Parathyroid adenoma (tissue), 2 donors: ENCODE results near the gene ROCK2.
"Not testable (repeated sequence)": the region's sequence is repeated elsewhere in the genome, so short reads cannot be mapped to it uniquely, and the experiment has no call there.

Source experiments
- H2AFZ ChIP-seq: fragments of 300-600 bp; sonication (generic); one replicate; pipeline ENCODE4 v1.7.0; 2017; ENCODE audit warnings: antibody characterized with exemption, mild to moderate bottlenecking
- H3K27ac ChIP-seq: fragments of 300-600 bp; sonication (generic); one replicate; pipeline ENCODE4 v1.7.0; 2017
- H3K27me3 ChIP-seq: fragments of 300-600 bp; sonication (generic); one replicate; pipeline ENCODE4 v1.7.0; 2017; ENCODE audit warnings: low read length; ENCODE audit not compliant: control insufficient read depth, insufficient read depth
- H3K36me3 ChIP-seq: fragments of 300-600 bp; sonication (generic); one replicate; pipeline ENCODE4 v1.7.0; 2017; ENCODE audit warnings: low read length; ENCODE audit not compliant: control insufficient read depth, insufficient read depth
- H3K4me1 ChIP-seq: fragments of 300-600 bp; sonication (generic); one replicate; pipeline ENCODE4 v1.7.0; 2017; ENCODE audit warnings: control low read depth
- H3K4me2 ChIP-seq: fragments of 300-600 bp; sonication (generic); one replicate; pipeline ENCODE4 v1.7.0; 2017; ENCODE audit warnings: low read length
- H3K4me3 ChIP-seq: fragments of 300-600 bp; sonication (generic); one replicate; pipeline ENCODE4 v1.7.0; 2017; ENCODE audit warnings: low read depth, low read length
- H3K79me2 ChIP-seq: fragments of 300-600 bp; sonication (generic); one replicate; pipeline ENCODE4 v1.7.0; 2017; ENCODE audit warnings: control low read depth
- H3K9ac ChIP-seq: fragments of 300-600 bp; sonication (generic); one replicate; pipeline ENCODE4 v1.7.0; 2017; ENCODE audit warnings: mild to moderate bottlenecking
- H3K9me3 ChIP-seq: fragments of 300-600 bp; sonication (generic); one replicate; pipeline ENCODE4 v1.7.0; 2017; ENCODE audit warnings: low read length; ENCODE audit not compliant: control insufficient read depth
- CTCF ChIP-seq: fragments of 300-600 bp; sonication (generic); IDR thresholded peaks from one replicate; pipeline ENCODE4 v1.7.0; 2017; ENCODE audit warnings: antibody characterized with exemption, mild to moderate bottlenecking
- donor health status: primary hyperparathyroidism.

ROCK2 gene

GRCh38 chr2:11330457-11331142 lies 13.8 kb downstream of the ROCK2 start:
- H3K36me3 ChIP-seq = no peaks in the 10 kb centered on the region
- no peak overlapping the region for H3K9ac ChIP-seq
- no peak overlapping the region for H3K4me3 ChIP-seq
- H3K27me3 ChIP-seq = no peaks in the 10 kb centered on the region
- TF ChIP-seq CTCF = no peak
- peaks cover 52% of the 10 kb centered on the region for H3K79me2 ChIP-seq
- peaks cover 10% of the 10 kb centered on the region for H3K4me1 ChIP-seq
- H3K9me3 ChIP-seq = no peaks in the 10 kb centered on the region
- H3K27ac ChIP-seq = no peak overlapping the region
- H2AFZ ChIP-seq = no peak overlapping the region
- no peak overlapping the region for H3K4me2 ChIP-seq

- H3K4me1 ChIP-seq = peaks cover 10% of the 10 kb centered on the region
- H3K9me3 ChIP-seq = no peaks in the 10 kb centered on the region
- TF ChIP-seq CTCF = no peak
- H2AFZ ChIP-seq = no peak overlapping the region
- H3K27me3 ChIP-seq = no peaks in the 10 kb centered on the region
- H3K79me2 ChIP-seq = peaks cover 56% of the 10 kb centered on the region
- no peak overlapping the region for H3K27ac ChIP-seq
- no peak overlapping the region for H3K9ac ChIP-seq
- H3K4me3 ChIP-seq = no peak overlapping the region
- no peak overlapping the region for H3K4me2 ChIP-seq
- no peaks in the 10 kb centered on the region for H3K36me3 ChIP-seq
These were observed 14.7 kb downstream of the ROCK2 start for GRCh38 chr2:11329776-11330175.

- not testable (repeated sequence) for H3K9ac ChIP-seq, H3K27me3 ChIP-seq, H3K9me3 ChIP-seq, H3K4me2 ChIP-seq, H3K4me1 ChIP-seq, H2AFZ ChIP-seq, H3K4me3 ChIP-seq, H3K36me3 ChIP-seq, H3K27ac ChIP-seq
- H3K79me2 ChIP-seq = peaks cover 61% of the 10 kb centered on the region
These were observed 15.9 kb downstream of the ROCK2 start for GRCh38 chr2:11328522-11328921.

GRCh38 chr2:11327871-11328270 lies 16.6 kb downstream of the ROCK2 start:
- Histone ChIP-seq H3K9ac (no peak overlapping the region), H3K4me2 (no peak overlapping the region), H3K36me3 (no peaks in the 10 kb centered on the region), H2AFZ (no peak overlapping the region), H3K27ac (no peak overlapping the region), H3K27me3 (no peaks in the 10 kb centered on the region), H3K4me3 (no peak overlapping the region), H3K4me1 (peaks cover 10% of the 10 kb centered on the region), H3K79me2 (peaks cover 61% of the 10 kb centered on the region), H3K9me3 (no peaks in the 10 kb centered on the region)
- TF ChIP-seq CTCF = no peak

- no peaks in the 10 kb centered on the region for H3K36me3 ChIP-seq
- H3K4me2 ChIP-seq = no peak overlapping the region
- no peaks in the 10 kb centered on the region for H3K9me3 ChIP-seq
- H3K4me3 ChIP-seq = no peak overlapping the region
- peaks cover 10% of the 10 kb centered on the region for H3K4me1 ChIP-seq
- no peak overlapping the region for H2AFZ ChIP-seq
- no peaks in the 10 kb centered on the region for H3K27me3 ChIP-seq
- no peak overlapping the region for H3K27ac ChIP-seq
- H3K79me2 ChIP-seq = peaks cover 51% of the 10 kb centered on the region
- no peak for TF ChIP-seq CTCF
- no peak overlapping the region for H3K9ac ChIP-seq
These were observed 17.7 kb downstream of the ROCK2 start for GRCh38 chr2:11326677-11327211.
